Thyroid gland (tissue), 4 donors: Measurements from ENCODE around the gene HES4.

Experiments used
- POLR2A ChIP-seq, 2 donors: fragments of 450-650 bp; IDR thresholded peaks; one replicate each; pipeline ENCODE4 v1.6.1; 2017; ENCODE audit warnings: antibody characterized with exemption in 2 of 2, mild to moderate bottlenecking in 2 of 2, moderate library complexity in 1 of 2
- TF ChIP-seq, protein P1 (sequence below), 6 experiments: fragments of 200-600 bp in 3 of 6; fragments of 450-650 bp in 3 of 6; sonication (generic) in 3 of 6; IDR thresholded peaks; one replicate each; pipeline ENCODE4 v1.5.1; 2016 to 2019; ENCODE audit warnings: antibody characterized with exemption in 6 of 6, mild to moderate bottlenecking in 2 of 6, inconsistent platforms in 1 of 6, moderate library complexity in 1 of 6

DNA sequence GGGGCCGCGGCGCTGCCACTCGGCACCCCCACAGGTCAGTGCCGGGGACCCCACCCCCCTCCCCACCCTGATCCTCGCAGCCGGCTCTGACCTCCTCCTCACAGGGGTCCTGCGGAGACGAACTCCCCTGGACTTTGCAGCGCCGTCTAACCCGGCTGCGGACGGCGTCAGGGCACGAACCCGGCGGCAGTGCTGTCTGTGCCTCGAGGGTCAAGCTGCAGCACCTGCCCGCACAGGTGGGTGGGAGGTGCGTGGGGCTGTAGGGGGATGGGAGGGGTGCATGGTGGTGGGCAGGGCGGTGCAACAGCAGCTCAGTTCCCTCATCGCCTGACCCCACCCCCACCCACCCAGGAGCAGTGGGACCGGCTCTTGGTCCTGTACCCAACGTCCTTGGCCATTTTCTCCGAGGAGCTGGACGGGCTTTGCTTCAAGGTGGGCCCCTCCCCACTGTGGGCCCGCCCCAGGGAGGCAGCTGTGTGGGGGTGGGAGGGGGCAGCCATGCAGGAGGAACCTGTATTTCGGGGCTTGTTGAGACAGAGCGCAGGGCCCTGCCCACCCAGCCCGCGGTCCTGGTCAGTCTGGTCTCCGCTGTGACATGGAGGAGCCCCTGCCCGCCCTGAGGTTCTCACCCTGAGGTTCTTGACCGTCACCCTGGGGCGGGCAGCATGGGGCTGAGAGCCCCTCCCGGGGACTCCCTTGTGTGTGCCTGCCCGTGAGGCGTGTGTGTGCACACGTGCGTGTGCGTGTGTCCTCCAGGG lies 28.7 kb downstream of the HES4 start:
- TF ChIP-seq, protein P1, sequence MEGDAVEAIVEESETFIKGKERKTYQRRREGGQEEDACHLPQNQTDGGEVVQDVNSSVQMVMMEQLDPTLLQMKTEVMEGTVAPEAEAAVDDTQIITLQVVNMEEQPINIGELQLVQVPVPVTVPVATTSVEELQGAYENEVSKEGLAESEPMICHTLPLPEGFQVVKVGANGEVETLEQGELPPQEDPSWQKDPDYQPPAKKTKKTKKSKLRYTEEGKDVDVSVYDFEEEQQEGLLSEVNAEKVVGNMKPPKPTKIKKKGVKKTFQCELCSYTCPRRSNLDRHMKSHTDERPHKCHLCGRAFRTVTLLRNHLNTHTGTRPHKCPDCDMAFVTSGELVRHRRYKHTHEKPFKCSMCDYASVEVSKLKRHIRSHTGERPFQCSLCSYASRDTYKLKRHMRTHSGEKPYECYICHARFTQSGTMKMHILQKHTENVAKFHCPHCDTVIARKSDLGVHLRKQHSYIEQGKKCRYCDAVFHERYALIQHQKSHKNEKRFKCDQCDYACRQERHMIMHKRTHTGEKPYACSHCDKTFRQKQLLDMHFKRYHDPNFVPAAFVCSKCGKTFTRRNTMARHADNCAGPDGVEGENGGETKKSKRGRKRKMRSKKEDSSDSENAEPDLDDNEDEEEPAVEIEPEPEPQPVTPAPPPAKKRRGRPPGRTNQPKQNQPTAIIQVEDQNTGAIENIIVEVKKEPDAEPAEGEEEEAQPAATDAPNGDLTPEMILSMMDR (IDR thresholded peaks at IDR 0.05), result no peak
- TF ChIP-seq POLR2A (IDR thresholded peaks at IDR 0.05), result no peak
